SK-N-SH (cell line): ENCODE results near the gene NCAPH2. TPM values are rescaled to one million over a fixed set of nuclear protein-coding genes. Genes with fewer than 3 reads are reported as not detected.

Source experiments
- CTCF ChIA-PET: fragments of 300-600, 350-600 bp; formaldehyde crosslinking; extraction: SDS; loops from one replicate; lab custom pipeline; 2021; lab: Yijun Ruan, JAX
- POLR2A ChIA-PET: fragments of 350-600 bp; sonication (Branson Sonifier 250); formaldehyde crosslinking; extraction: SDS; loops from one replicate; lab custom pipeline; 2020; ENCODE audit warnings: antibody characterized with exemption, inconsistent platforms; lab: Yijun Ruan, JAX
- DNase-seq: peaks from one replicate; pipeline ENCODE4 v3.0.0; 2012
- H2AFZ ChIP-seq: fragments of 200-600 bp; sonication (generic); 2 replicates; pipeline ENCODE4 v1.8.1; 2016; ENCODE audit warnings: antibody characterized with exemption, mild to moderate bottlenecking, low read depth
- H3F3A ChIP-seq: fragments of 200-600 bp; sonication (generic); replicated peaks from 2 replicates; pipeline ENCODE3; 2016; ENCODE audit warnings: antibody characterized with exemption, mild to moderate bottlenecking; ENCODE audit not compliant: insufficient read depth
- H3K27ac ChIP-seq, 2 experiments: fragments of 200-500 bp in 1 of 2; fragments of 200-600 bp in 1 of 2; sonication (Bioruptor generic) in 1 of 2; sonication (generic), shearing (Covaris generic) in 1 of 2; 2 replicates each; pipeline versions ENCODE4 v1.5.1 to v1.6.1; 2014 to 2016; ENCODE audit warnings: low read depth in 2 of 2, inconsistent platforms in 1 of 2, low read length in 1 of 2, mild to moderate bottlenecking in 1 of 2, mixed read lengths in 1 of 2
- H3K27me3 ChIP-seq: fragments of 200-600 bp; sonication (generic), shearing (Covaris generic); 2 replicates; pipeline ENCODE4 v1.6.1; 2016; ENCODE audit warnings: mixed run types; ENCODE audit not compliant: insufficient read depth
- H3K36me3 ChIP-seq, 2 experiments: fragments of 200-500 bp in 1 of 2; fragments of 200-600 bp in 1 of 2; sonication (Bioruptor generic) in 1 of 2; sonication (generic) in 1 of 2; replicated peaks in 1 of 2; 2 replicates each; pipeline versions ENCODE3 to v1.5.1; 2014 to 2016; ENCODE audit warnings: low read length in 1 of 2, mild to moderate bottlenecking in 1 of 2; ENCODE audit not compliant: insufficient read depth in 2 of 2, control insufficient read depth in 1 of 2
- H3K4me1 ChIP-seq, 2 experiments: fragments of 200-500 bp in 1 of 2; fragments of 200-600 bp in 1 of 2; sonication (Bioruptor generic) in 1 of 2; sonication (generic), shearing (Covaris generic) in 1 of 2; 2 replicates each; pipeline versions ENCODE4 v1.5.1 to v1.6.1; 2014 to 2016; ENCODE audit warnings: low read depth in 1 of 2, low read length in 1 of 2, mixed run types in 1 of 2; ENCODE audit not compliant: insufficient read depth in 2 of 2, control insufficient read depth in 1 of 2
- H3K4me2 ChIP-seq: fragments of 200-600 bp; sonication (generic), shearing (Covaris generic); 2 replicates; pipeline ENCODE4 v1.6.1; 2017; ENCODE audit warnings: mixed run types
- H3K4me3 ChIP-seq, 2 experiments: fragments of 200-500 bp in 1 of 2; fragments of 200-600 bp in 1 of 2; sonication (Bioruptor generic) in 1 of 2; sonication (generic), shearing (Covaris generic) in 1 of 2; 2 replicates each; pipeline versions ENCODE4 v1.5.1 to v1.8.1; 2014 to 2016; ENCODE audit warnings: low read depth in 2 of 2, inconsistent platforms in 1 of 2, low read length in 1 of 2, mild to moderate bottlenecking in 1 of 2, mixed read lengths in 1 of 2, moderate library complexity in 1 of 2
- H3K79me2 ChIP-seq: fragments of 200-600 bp; sonication (generic); 2 replicates; pipeline ENCODE4 v1.8.1; 2017; ENCODE audit warnings: mild to moderate bottlenecking; ENCODE audit not compliant: insufficient read depth
- H3K9ac ChIP-seq: fragments of 200-600 bp; sonication (generic); 2 replicates; pipeline ENCODE4 v1.6.1; 2017; ENCODE audit warnings: mixed run types
- H3K9me2 ChIP-seq: fragments of 200-600 bp; sonication (generic); 2 replicates; pipeline ENCODE4 v1.6.1; 2017; ENCODE audit warnings: mixed run types
- H3K9me3 ChIP-seq: fragments of 200-600 bp; sonication (generic); 2 replicates; pipeline ENCODE4 v1.6.1; 2017; ENCODE audit warnings: mixed run types, mild to moderate bottlenecking, moderate library complexity
- H4K20me1 ChIP-seq: fragments of 200-600 bp; sonication (generic); 2 replicates; pipeline ENCODE4 v1.6.1; 2017; ENCODE audit warnings: mild to moderate bottlenecking, mixed run types; ENCODE audit not compliant: insufficient read depth
- CHD2 ChIP-seq: fragments of 150-350 bp; IDR thresholded peaks from 2 replicates; pipeline ENCODE4 v1.6.1; 2018; ENCODE audit warnings: low read length; ENCODE audit not compliant: partially characterized antibody
- ELF1 ChIP-seq: IDR thresholded peaks from 2 replicates; pipeline ENCODE4 v1.4.0; 2012
- EP300 ChIP-seq, 2 experiments: IDR thresholded peaks; 2 replicates each; pipeline versions ENCODE4 v1.4.0 to v1.6.1; 2012; ENCODE audit warnings: borderline replicate concordance in 1 of 2, low read depth in 1 of 2, low read length in 1 of 2
- EZH2phosphoT487 ChIP-seq: fragments of 200-600 bp; sonication (generic); IDR thresholded peaks from 2 replicates; pipeline ENCODE4 v1.6.1; 2017; ENCODE audit warnings: low read depth, mixed run types, mild to moderate bottlenecking, antibody characterized with exemption, moderate library complexity, borderline replicate concordance
- GABPA ChIP-seq: IDR thresholded peaks from 2 replicates; pipeline ENCODE4 v1.4.0; 2012; ENCODE audit warnings: low read depth, mild to moderate bottlenecking
- GATA2 ChIP-seq: sonication (generic); formaldehyde crosslinking; IDR thresholded peaks from 2 replicates; pipeline ENCODE4 v1.5.0; 2020; ENCODE audit warnings: mild to moderate bottlenecking, missing genetic modification reagents
- MAX ChIP-seq: IDR thresholded peaks from 2 replicates; pipeline ENCODE4 v1.4.0; 2012; ENCODE audit warnings: low read depth
- NFIC ChIP-seq: IDR thresholded peaks from 2 replicates; pipeline ENCODE4 v1.4.0; 2012; ENCODE audit warnings: borderline replicate concordance
- NRF1 ChIP-seq: IDR thresholded peaks from 2 replicates; pipeline ENCODE4 v1.6.1; 2012; ENCODE audit warnings: low read depth, mild to moderate bottlenecking, low read length
- PBX3 ChIP-seq: IDR thresholded peaks from 2 replicates; pipeline ENCODE4; 2012
- RAD21 ChIP-seq: IDR thresholded peaks from 2 replicates; pipeline ENCODE4 v1.6.1; 2012; ENCODE audit warnings: mild to moderate bottlenecking, low read length
- RCOR1 ChIP-seq: fragments of 150-350 bp; IDR thresholded peaks from 2 replicates; pipeline ENCODE4 v1.6.1; 2017; ENCODE audit warnings: antibody characterized with exemption, low read length
- RFX5 ChIP-seq: IDR thresholded peaks from 2 replicates; pipeline ENCODE4 v1.6.1; 2012; ENCODE audit warnings: mild to moderate bottlenecking, improper control_type of control experiment, low read length
- SMC3 ChIP-seq: IDR thresholded peaks from 2 replicates; pipeline ENCODE4 v1.6.1; 2012; ENCODE audit warnings: low read depth, low read length, improper control_type of control experiment
- TAF1 ChIP-seq: IDR thresholded peaks from 2 replicates; pipeline ENCODE4 v1.6.1; 2012; ENCODE audit warnings: low read depth, mild to moderate bottlenecking, low read length, moderate library complexity, borderline replicate concordance
- TCF12 ChIP-seq: IDR thresholded peaks from 2 replicates; pipeline ENCODE4 v1.4.0; 2012
- USF1 ChIP-seq: IDR thresholded peaks from 2 replicates; pipeline ENCODE4 v1.4.0; 2012; ENCODE audit warnings: low read depth, borderline replicate concordance
- USF2 ChIP-seq: fragments of 150-350 bp; IDR thresholded peaks from 2 replicates; pipeline ENCODE4 v1.6.1; 2017; ENCODE audit warnings: antibody characterized with exemption, low read length, low read depth, borderline replicate concordance
- YY1 ChIP-seq: IDR thresholded peaks from 2 replicates; pipeline ENCODE4 v1.4.0; 2012; ENCODE audit warnings: low read depth, mild to moderate bottlenecking
- WGBS: methylation state at CpG from one replicate; pipeline ENCODE4 v1.1.6; 2017; ENCODE audit warnings: low lambda C conversion rate; 5-methylcytosine and 5-hydroxymethylcytosine counted together
- polyA plus RNA-seq, 3 experiments: library from polyadenylated mRNA; depleted of rRNA; stranded (reverse); fragments of >200 nt; gene quantifications; 2 replicates each; pipeline ENCODE4 v1.2.3, GENCODE V29; 2012

NCAPH2 gene
- polyA plus RNA-seq, 1 of the 3 experiments (the other 2 are of a cell fraction) = 22.4 TPM

GRCh38 chr22:50563413-50564160 is 55.6 kb downstream of the NCAPH2 start:
- Histone ChIP-seq H3K9me3 (no peaks in the 10 kb centered on the region), H3K4me1 (peaks cover 0 to 4% of the 10 kb centered on the region in 2 experiments; a peak in 1 of 4 replicates), H2AFZ (peak overlapping the region; percentile 97), H3K27ac (no peak overlapping the region; a peak in 1 of 4 replicates), H3K36me3 (peaks cover 0 to 1% of the 10 kb centered on the region in 2 experiments), H3K27me3 (no peaks in the 10 kb centered on the region), H3K79me2 (no peaks in the 10 kb centered on the region), H3K4me3 (peak overlapping the region; percentile 62 to 96), H3K4me2 (peak overlapping the region; percentile 93), H3K9ac (peak overlapping the region; percentile 32; the same call in 1 of the 2 replicates), H3K9me2 (no peaks in the 10 kb centered on the region), H4K20me1 (no peaks in the 10 kb centered on the region), H3F3A (no peaks in the 10 kb centered on the region)
- TF ChIP-seq PBX3 = no peak
- TF ChIP-seq YY1 = no peak
- no peak for TF ChIP-seq RFX5
- TF ChIP-seq GATA2 (CRISPR knock-in tag) = no peak
- no peak for TF ChIP-seq USF2
- TF ChIP-seq ELF1 = no peak
- no peak for TF ChIP-seq SMC3
- TF ChIP-seq RAD21 = no peak
- no peak for TF ChIP-seq GABPA
- no peak for TF ChIP-seq MAX
- no peak for TF ChIP-seq NRF1
- TF ChIP-seq EP300 (IDR thresholded peaks at IDR 0.05; ENCODE audit: borderline replicate concordance in 1 of 2, low read depth in 1 of 2, low read length in 1 of 2) = no peak
- TF ChIP-seq TAF1 = no peak
- no peak for TF ChIP-seq RCOR1
- TF ChIP-seq CHD2 = no peak
- ChIA-PET POLR2A (interaction anchor here (1.2 to 2.7 kb wide), 4 partner anchors 12 to 38 kb away, joined by 4 to 12 read pairs (median 8); partner anchors contain the start of gene SCO2), CTCF (interaction anchor here (0.6 to 4.9 kb wide), 30 partner anchors 9 to 261 kb away, joined by 3 to 73 read pairs (median 6); partner anchors contain the start of genes CHKB, CPT1B, KLHDC7B and LMF2)
- DNase-seq = peak; percentile 37
- 26% methylated on average over 16 of the region's 17 CpGs for WGBS

- Histone ChIP-seq H3K9ac (no peak overlapping the region), H2AFZ (no peak overlapping the region), H3K79me2 (no peaks in the 10 kb centered on the region), H3F3A (no peaks in the 10 kb centered on the region), H3K4me1 (peaks cover 0 to 4% of the 10 kb centered on the region in 2 experiments; a peak in 1 of 4 replicates), H4K20me1 (no peaks in the 10 kb centered on the region), H3K27ac (no peak overlapping the region), H3K4me3 (no peak overlapping the region), H3K36me3 (peaks cover 0 to 7% of the 10 kb centered on the region in 2 experiments), H3K27me3 (no peaks in the 10 kb centered on the region), H3K4me2 (no peak overlapping the region), H3K9me2 (no peaks in the 10 kb centered on the region), H3K9me3 (no peaks in the 10 kb centered on the region)
- no peak for DNase-seq
- POLR2A ChIA-PET = interaction anchor here (2.2 to 2.7 kb wide), 2 partner anchors 11 to 39 kb away, joined by 7 to 12 read pairs; partner anchors contain the start of gene SCO2
- CTCF ChIA-PET = interaction anchor here (1.4 to 4.9 kb wide), 8 partner anchors 12 to 123 kb away, joined by 3 to 73 read pairs (median 16); partner anchors contain the start of genes CHKB, CPT1B, KLHDC7B and SCO2
- TF ChIP-seq EZH2phosphoT487 = no peak
- TF ChIP-seq USF1 = no peak
- no peak for TF ChIP-seq NFIC
- no peak for TF ChIP-seq YY1
- TF ChIP-seq SMC3 = no peak
- no peak for TF ChIP-seq TCF12
- no peak for TF ChIP-seq EP300 (IDR thresholded peaks at IDR 0.05; ENCODE audit: borderline replicate concordance in 1 of 2, low read depth in 1 of 2, low read length in 1 of 2)
- WGBS = 83% methylated on average over 11 of the region's 11 CpGs
Measured at GRCh38 chr22:50564289-50564688, 56.3 kb downstream of the NCAPH2 start.
